NCI-H128 (cell line): Measurements from ENCODE around the gene NIM1K.
"Not testable (repeated sequence)": the region's sequence is repeated elsewhere in the genome, so short reads cannot be mapped to it uniquely, and the experiment has no call there.

Experiments
- DNase-seq: peaks from one replicate; lab custom pipeline; 2025; ENCODE audit not compliant: unreplicated experiment; lab: John Stamatoyannopoulos, UW

The NIM1K gene

GRCh38 chr5:43227655-43228054, 35.6 kb downstream of the NIM1K start:
- DNase-seq, result no peak

GRCh38 chr5:43230707-43231106, 38.7 kb downstream of the NIM1K start:
- no peak for DNase-seq

GRCh38 chr5:43231977-43232376, 40.0 kb downstream of the NIM1K start:
- DNase-seq, result no peak

DNA sequence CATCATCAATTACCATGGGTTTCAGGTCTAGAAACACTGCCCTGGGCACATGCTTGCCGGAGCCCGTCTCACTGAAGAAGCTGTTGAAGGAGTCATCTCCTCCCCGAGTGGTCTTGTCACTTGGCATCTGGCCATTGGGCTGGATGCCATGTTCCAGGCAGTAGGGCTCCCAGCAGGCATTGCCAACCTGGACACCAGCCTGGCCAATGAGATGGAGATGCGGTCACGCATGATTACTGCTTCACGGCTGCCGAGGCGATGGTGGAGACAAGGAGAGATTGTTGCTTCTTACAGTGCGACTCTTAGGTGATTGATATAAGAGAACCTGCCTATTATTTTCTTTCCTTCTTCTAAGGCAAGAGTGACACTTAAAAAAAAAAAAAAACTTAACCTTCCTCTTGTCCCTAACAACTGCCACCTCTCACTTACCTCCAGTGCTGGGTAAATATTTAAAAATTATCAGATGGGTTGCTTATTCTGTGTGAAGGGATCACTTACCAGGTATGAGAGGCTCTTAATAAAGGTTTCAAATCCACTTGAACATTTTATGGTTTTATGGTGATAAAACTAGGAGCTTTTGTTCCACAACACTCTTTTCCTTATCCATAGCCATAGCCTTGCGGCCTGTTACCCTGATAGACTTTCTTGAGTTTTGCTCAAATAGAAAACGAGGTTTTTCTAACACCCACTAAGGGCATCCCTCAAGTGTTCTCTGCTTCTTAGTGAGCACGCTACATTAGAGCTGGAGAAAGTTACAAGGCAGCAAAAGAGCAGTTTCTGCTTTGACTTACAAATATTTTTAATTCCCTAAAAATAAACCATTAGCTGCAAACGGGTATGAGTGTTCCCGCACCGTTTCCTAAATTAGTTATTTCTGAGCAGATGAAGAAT, 41.2 kb downstream of the NIM1K start:
- peak; percentile 30 for DNase-seq

DNA sequence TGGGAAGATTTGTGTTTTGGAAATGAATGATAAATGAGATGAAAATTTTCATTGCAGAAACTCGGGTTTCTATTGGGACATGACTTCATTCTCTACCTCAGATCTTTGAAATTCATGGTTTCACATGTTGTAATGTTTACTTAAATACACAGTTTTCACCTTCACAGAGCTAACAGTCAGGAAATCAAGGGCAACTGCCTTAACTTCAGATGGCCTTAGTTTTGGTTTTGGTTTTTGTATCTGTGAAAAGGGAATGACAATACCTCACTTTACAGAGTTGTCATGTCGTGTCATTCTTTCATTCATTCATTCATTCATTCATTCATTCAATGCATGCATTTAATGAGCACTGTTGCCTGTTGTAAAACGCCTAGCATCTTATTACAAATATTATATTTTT, 41.9 kb downstream of the NIM1K start:
- no peak for DNase-seq

- no peak for DNase-seq
These were observed 44.8 kb downstream of the NIM1K start for GRCh38 chr5:43236653-43237355.

- no peak for DNase-seq
These were observed 50.2 kb downstream of the NIM1K start for GRCh38 chr5:43242196-43242595.

GRCh38 chr5:43243270-43243669, 51.2 kb downstream of the NIM1K start:
- DNase-seq, result no peak

- no peak for DNase-seq
These were observed 53.0 kb downstream of the NIM1K start for GRCh38 chr5:43244823-43245565.

DNA sequence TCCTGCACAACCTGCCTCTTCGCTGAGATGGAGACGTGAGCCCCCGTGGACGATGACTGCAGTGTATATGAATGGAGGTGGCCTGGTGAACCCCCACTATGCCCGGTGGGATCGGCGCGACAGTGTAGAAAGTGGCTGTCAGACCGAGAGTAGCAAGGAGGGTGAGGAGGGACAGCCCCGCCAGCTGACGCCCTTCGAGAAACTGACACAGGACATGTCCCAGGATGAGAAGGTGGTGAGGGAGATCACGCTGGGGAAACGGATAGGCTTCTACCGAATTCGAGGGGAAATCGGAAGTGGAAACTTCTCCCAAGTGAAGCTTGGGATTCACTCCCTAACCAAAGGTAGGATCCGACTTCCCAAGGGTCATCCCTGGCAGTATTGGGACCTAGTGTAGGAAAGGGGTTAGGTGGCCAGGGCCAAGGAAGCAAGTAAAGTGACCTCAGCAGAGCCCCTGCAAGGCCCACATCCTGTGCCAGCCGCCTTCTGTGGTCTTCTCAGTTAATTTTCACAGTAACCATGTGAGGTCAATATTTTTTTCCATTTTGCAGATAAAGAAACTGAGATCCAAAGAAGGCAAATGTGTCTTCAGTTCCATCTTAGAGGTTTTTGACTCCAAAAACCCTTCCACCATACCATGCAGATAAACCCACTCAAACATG, 53.8 kb downstream of the NIM1K start:
- DNase-seq, result no peak

- DNase-seq, result no peak
These were observed 59.7 kb downstream of the NIM1K start for GRCh38 chr5:43251754-43252153.

- no peak for DNase-seq
These were observed 63.7 kb downstream of the NIM1K start for GRCh38 chr5:43255704-43256103.

DNA sequence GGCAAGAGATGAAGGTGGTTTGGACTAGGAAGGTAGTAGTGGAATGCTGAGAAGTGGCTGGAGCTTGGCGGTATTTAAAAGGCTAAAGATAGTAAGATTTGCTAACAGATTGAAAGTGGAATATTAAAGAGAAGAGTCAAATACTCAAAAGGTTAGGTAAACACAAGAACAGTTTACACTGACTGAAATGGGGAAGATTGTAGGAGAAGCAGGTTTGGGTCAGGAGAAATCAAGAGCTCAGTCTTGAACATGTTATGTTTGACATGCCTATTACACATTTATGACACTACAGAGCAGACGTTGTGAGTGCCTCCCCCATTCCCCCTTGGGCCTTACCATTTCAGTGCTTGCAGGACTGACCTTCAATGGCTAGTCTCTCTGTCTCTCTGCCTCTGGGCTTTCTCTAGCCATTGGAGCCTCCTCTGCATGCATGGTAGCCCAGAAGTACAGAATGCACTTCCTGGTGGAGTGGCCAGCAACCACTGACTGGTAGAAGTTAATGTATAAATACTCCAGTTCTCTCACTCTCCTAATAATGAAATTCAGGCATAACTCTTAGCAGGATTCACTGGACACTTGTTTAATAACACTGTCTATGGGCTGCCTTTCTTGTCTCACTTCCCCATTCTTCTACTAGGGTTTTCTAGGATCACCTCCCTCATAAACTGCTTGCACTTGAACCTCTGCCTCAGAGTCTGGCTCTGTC, 64.4 kb downstream of the NIM1K start:
- DNase-seq, result no peak

DNA sequence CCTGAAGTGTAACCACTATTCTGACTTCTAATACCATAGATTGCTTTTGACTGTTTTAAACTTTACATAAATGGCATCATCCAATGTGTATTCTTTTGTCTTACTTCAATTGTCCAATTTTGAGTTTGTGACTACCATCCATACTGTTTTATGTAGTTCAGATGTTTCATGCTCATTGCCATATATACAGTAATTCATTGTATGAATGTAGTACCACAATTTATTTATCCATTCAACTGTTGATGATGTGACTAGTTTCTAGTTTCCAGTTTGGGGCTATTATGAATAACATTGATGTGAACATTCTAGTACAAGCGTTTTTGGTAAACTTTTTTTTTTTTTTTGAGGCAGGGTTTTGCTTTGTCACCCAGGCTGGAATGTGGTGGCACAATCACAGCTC, 66.1 kb downstream of the NIM1K start:
- DNase-seq, result no peak

DNA sequence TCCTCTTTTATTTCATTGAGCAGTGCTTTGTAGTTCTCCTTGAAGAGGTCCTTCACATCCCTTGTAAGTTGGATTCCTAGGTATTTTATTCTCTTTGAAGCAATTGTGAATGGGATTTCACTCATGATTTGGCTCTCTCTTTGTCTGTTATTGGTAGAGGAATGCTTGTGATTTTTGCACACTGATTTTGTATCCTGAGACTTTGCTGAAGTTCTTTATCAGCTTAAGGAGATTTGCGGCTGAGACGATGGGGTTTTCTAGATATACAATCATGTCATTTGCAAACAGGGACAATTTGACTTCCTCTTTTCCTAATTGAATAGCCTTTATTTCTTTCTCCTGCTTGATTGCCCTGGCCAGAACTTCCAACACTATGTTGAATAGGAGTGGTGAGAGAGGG, 70.2 kb downstream of the NIM1K start:
- not testable (repeated sequence) for DNase-seq

- DNase-seq, result no peak
These were observed 76.3 kb downstream of the NIM1K start for GRCh38 chr5:43268188-43268820.

DNA sequence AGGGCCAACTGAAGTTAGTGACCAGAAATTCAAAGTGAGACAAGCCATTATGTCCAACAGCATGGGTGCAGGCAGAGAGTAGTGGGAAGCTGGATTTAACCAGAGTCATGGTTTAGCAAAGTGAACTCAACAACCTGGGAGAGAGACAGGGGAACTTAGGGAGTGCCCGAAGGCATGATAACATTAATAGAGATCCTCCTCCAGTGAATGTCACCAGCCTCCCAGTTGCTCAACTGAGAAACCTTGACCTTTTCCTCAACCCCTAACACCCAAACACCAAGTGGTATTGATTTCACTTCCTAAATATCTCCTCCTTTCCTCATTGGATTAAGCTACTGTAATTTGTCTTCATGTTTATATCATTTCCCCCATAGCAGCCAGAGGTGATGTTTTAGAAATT, 78.6 kb downstream of the NIM1K start:
- no peak for DNase-seq

- no peak for DNase-seq
These were observed 81.5 kb downstream of the NIM1K start for GRCh38 chr5:43273552-43273951.

DNA sequence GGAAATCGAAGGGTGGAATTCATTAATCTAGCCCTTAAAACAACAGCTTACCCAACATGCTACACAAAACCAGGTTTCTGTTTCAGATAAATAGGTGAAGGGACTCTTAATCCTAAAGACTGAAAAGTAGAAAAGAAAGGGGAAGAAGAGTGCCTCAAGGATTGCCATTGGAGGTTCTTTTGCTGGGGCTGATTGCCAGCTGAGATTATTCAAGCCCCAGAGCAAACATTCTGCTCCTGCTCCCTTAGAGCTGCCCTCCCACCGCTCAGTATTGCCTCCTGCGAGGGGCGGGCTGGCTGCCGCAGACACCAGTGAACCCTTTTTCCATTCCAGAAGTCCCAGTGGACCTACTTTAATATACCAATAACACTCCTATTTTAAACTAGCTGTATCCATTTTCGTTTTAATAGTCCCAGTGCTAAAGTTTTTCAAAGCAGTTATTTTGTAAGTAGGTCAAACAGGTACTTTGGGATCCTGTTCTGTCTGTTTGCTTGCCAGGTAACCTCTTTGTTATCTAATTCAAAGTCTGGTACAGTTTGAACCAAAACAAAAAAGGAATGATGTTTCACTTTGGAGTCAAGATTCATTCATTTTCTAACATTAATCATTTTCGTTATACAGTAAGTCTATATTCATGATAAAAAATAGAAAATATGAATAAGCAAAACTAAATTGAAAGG, 82.5 kb downstream of the NIM1K start:
- DNase-seq, result peak; percentile 5

GRCh38 chr5:43275391-43275790, 83.4 kb downstream of the NIM1K start:
- no peak for DNase-seq
